K562 (cell line): ENCODE results near the gene BCAR3. TPM values are rescaled to one million over a fixed set of nuclear protein-coding genes. Genes with fewer than 3 reads are reported as not detected.
A peak's percentile ranks its signal among the peaks of the same experiment; 100 is the strongest.

Experiments
- ARID4B ChIP-seq: sonication (generic); formaldehyde crosslinking; IDR thresholded peaks from 2 replicates; pipeline ENCODE4 v1.8.0; 2022; ENCODE audit warnings: mild to moderate bottlenecking, missing genetic modification reagents
- ATF4 ChIP-seq: fragments of 450-650 bp; formaldehyde crosslinking; IDR thresholded peaks from 2 replicates; pipeline ENCODE4 v1.4.0; 2022; ENCODE audit warnings: mild to moderate bottlenecking, moderate library complexity
- ELK3 ChIP-seq: fragments of 450-650 bp; formaldehyde crosslinking; IDR thresholded peaks from 2 replicates; pipeline ENCODE4 v1.4.0; 2020; ENCODE audit warnings: mild to moderate bottlenecking
- HCFC1 ChIP-seq: IDR thresholded peaks from 2 replicates; pipeline ENCODE4 v1.6.1; 2012; ENCODE audit warnings: low read depth, low read length, improper control_type of control experiment
- KDM1A ChIP-seq, 2 experiments: fragments of 450-650 bp; IDR thresholded peaks; 2 replicates each; pipeline ENCODE4 v1.6.1; 2016; ENCODE audit warnings: mild to moderate bottlenecking in 2 of 2
- OTX1 ChIP-seq: fragments of 450-650 bp; formaldehyde crosslinking; IDR thresholded peaks from 2 replicates; pipeline ENCODE4 v1.4.0; 2022; ENCODE audit warnings: mild to moderate bottlenecking
- PHF21A ChIP-seq: fragments of 450-650 bp; IDR thresholded peaks from 2 replicates; pipeline ENCODE4 v1.6.1; 2017; ENCODE audit warnings: low read depth, borderline replicate concordance
- SIN3B ChIP-seq: fragments of 450-650 bp; IDR thresholded peaks from 2 replicates; pipeline ENCODE4 v1.6.1; 2017; ENCODE audit warnings: low read depth, mild to moderate bottlenecking, moderate library complexity
- SNAPC5 ChIP-seq: fragments of 250-450 bp; sonication (Bioruptor Pico); IDR thresholded peaks from 2 replicates; pipeline ENCODE4 v1.8.0; 2021; ENCODE audit warnings: moderate library complexity, mild to moderate bottlenecking, inconsistent platforms
- TCF7 ChIP-seq: sonication (generic); IDR thresholded peaks from 2 replicates; pipeline ENCODE4 v1.6.1; 2016; ENCODE audit warnings: antibody characterized with exemption, borderline replicate concordance
- TFAM ChIP-seq: fragments of 250-450 bp; sonication (Bioruptor Pico); conservative IDR thresholded peaks from 2 replicates; pipeline ENCODE4 v1.5.0; 2021; ENCODE audit warnings: mild to moderate bottlenecking, moderate library complexity
- YBX1 ChIP-seq: fragments of 450-650 bp; IDR thresholded peaks from 2 replicates; pipeline ENCODE4 v1.7.1; 2016; ENCODE audit warnings: mild to moderate bottlenecking
- ZNF232 ChIP-seq: sonication (generic); formaldehyde crosslinking; IDR thresholded peaks from 2 replicates; pipeline ENCODE4 v1.8.0; 2022; ENCODE audit warnings: mild to moderate bottlenecking, missing genetic modification reagents
- ZNF324 ChIP-seq: fragments of 250-450 bp; sonication (Bioruptor Pico); IDR thresholded peaks from 2 replicates; pipeline ENCODE4 v1.4.0; 2020; ENCODE audit warnings: mild to moderate bottlenecking
- ZNF717 ChIP-seq: fragments of 250-450 bp; sonication (Bioruptor Pico); IDR thresholded peaks from 2 replicates; pipeline ENCODE4 v1.5.0; 2021
- polyA plus RNA-seq, 8 experiments: library from polyadenylated mRNA; depleted of rRNA in 4 of 8; stranded (reverse) in 5 of 8; unstranded in 3 of 8; fragments of >200 nt; fragmentation: Nextera tagmentation in 2 of 8; fragmentation: Illumina TruSeq in 1 of 8; extraction: Ambion mirVana in 2 of 8; extraction: Trizol in 1 of 8; gene quantifications; 2 replicates each; pipeline versions ENCODE4 v1.2.1 to v1.2.3, GENCODE V29; 2011 to 2014; ENCODE audit warnings: inconsistent platforms in 1 of 8, missing spikeins in 1 of 8
- total RNA-seq, 7 experiments: library from RNA; depleted of rRNA in 6 of 7; stranded (reverse); fragments of >200 nt in 6 of 7; fragmentation: Illumina TruSeq in 2 of 7; extraction: Trizol in 2 of 7; gene quantifications; 2 replicates each; pipeline versions ENCODE4 v1.2.1 to v1.2.3, GENCODE V29; 2011 to 2021; ENCODE audit warnings: low replicate concordance in 1 of 7
- TF ChIP-seq, protein P1 (sequence below): fragments of 450-650 bp; IDR thresholded peaks from 2 replicates; pipeline ENCODE4 v1.6.1; 2018; ENCODE audit not compliant: partially characterized antibody
- TF ChIP-seq, protein P2 (sequence below): fragments of 450-650 bp; IDR thresholded peaks from 2 replicates; pipeline ENCODE4 v1.6.1; 2018; ENCODE audit warnings: mild to moderate bottlenecking, low read depth; ENCODE audit not compliant: partially characterized antibody

BCAR3 gene
- total and polyA plus RNA-seq, 9 of the 15 experiments (the other 6 are each of a cell fraction or from before 2014, with no cell fraction given), result 1.8 to 6.3 (median 3.8) TPM

DNA sequence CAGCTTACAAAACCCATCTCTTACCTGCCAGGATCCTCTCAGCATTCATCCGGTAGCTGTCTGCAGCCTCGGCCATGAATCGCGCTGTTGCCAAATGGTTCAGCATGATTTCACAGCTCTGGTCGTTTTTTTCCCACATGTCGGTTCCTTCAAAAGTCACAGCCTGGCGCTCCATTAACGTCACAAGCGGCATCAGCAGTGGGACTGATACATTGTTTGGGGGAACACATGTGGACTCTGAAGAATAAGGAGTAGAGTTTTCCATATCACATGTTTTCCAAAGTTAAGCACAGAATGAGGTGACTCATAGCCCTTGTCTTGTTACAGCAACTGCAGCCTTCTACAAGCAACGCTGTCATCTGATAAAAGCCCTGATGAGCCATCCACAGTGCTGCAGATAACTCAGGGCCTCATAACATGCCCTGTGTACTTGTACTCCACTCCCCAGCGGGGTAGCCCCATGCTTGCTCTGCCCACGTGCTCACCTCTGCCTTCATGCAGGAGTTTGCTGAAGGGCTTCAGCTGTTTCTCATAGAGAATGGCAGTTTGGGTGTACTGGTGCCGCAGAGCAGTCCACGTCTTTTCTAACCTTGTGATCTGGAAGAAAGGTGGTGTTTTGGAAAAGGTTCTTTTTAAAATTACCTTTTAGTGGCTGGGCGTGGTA, 114.2 kb downstream of the BCAR3 start (continued):
- no peak for TF ChIP-seq SNAPC5
- TF ChIP-seq OTX1 (CRISPR knock-in tag), result no peak
- no peak; the same call in 1 of the 2 replicates for TF ChIP-seq TCF7
- peak; percentile 85 to 86 for TF ChIP-seq KDM1A (IDR thresholded peaks at IDR 0.05)
- TF ChIP-seq, protein P1, sequence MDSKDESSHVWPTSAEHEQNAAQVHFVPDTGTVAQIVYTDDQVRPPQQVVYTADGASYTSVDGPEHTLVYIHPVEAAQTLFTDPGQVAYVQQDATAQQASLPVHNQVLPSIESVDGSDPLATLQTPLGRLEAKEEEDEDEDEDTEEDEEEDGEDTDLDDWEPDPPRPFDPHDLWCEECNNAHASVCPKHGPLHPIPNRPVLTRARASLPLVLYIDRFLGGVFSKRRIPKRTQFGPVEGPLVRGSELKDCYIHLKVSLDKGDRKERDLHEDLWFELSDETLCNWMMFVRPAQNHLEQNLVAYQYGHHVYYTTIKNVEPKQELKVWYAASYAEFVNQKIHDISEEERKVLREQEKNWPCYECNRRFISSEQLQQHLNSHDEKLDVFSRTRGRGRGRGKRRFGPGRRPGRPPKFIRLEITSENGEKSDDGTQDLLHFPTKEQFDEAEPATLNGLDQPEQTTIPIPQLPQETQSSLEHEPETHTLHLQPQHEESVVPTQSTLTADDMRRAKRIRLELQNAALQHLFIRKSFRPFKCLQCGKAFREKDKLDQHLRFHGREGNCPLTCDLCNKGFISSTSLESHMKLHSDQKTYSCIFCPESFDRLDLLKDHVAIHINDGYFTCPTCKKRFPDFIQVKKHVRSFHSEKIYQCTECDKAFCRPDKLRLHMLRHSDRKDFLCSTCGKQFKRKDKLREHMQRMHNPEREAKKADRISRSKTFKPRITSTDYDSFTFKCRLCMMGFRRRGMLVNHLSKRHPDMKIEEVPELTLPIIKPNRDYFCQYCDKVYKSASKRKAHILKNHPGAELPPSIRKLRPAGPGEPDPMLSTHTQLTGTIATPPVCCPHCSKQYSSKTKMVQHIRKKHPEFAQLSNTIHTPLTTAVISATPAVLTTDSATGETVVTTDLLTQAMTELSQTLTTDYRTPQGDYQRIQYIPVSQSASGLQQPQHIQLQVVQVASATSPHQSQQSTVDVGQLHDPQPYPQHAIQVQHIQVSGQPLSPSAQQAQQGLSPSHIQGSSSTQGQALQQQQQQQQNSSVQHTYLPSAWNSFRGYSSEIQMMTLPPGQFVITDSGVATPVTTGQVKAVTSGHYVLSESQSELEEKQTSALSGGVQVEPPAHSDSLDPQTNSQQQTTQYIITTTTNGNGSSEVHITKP, result peak; percentile 73
- no peak for TF ChIP-seq ZNF717
- TF ChIP-seq SIN3B, result no peak
- TF ChIP-seq HCFC1, result peak; percentile 39; the same call in 1 of the 2 replicates
- TF ChIP-seq ZNF232, result no peak
- TF ChIP-seq PHF21A, result no peak
- TF ChIP-seq ELK3 (CRISPR knock-in tag), result no peak
- no peak for TF ChIP-seq YBX1
- TF ChIP-seq, protein P2, sequence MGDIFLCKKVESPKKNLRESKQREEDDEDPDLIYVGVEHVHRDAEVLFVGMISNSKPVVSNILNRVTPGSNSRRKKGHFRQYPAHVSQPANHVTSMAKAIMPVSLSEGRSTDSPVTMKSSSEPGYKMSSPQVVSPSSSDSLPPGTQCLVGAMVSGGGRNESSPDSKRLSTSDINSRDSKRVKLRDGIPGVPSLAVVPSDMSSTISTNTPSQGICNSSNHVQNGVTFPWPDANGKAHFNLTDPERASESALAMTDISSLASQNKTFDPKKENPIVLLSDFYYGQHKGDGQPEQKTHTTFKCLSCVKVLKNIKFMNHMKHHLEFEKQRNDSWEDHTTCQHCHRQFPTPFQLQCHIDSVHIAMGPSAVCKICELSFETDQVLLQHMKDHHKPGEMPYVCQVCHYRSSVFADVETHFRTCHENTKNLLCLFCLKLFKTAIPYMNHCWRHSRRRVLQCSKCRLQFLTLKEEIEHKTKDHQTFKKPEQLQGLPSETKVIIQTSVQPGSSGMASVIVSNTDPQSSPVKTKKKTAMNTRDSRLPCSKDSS, result no peak
- peak; percentile 80 for TF ChIP-seq ARID4B (CRISPR knock-in tag)
- TF ChIP-seq ZNF324, result no peak; the same call in 1 of the 2 replicates
- peak; percentile 75 for TF ChIP-seq ATF4 (CRISPR knock-in tag)
- no peak for TF ChIP-seq TFAM (CRISPR knock-in tag)
